OCI-LY3 (cell line): ENCODE results near the gene SDR42E1.
"Not testable (repeated sequence)": the region's sequence is repeated elsewhere in the genome, so short reads cannot be mapped to it uniquely, and the experiment has no call there.

ENCODE experiments used
- H2AFZ ChIP-seq: fragments of 200-600, 300-600 bp; shearing (Covaris generic); 2 replicates; pipeline ENCODE4 v1.6.0; 2014; ENCODE audit warnings: antibody characterized with exemption, low read depth, low read length
- H3K27ac ChIP-seq: fragments of 200-600, 300-600 bp; sonication (generic); 2 replicates; pipeline ENCODE4 v1.5.1; 2014; ENCODE audit warnings: mild to moderate bottlenecking, low read length, moderate library complexity, mixed read lengths
- H3K27me3 ChIP-seq: fragments of 200-600, 300-600 bp; sonication (generic); 2 replicates; pipeline ENCODE4 v1.6.1; 2014; ENCODE audit warnings: low read depth, low read length, mixed read lengths
- H3K36me3 ChIP-seq: fragments of 200-600, 300-600 bp; sonication (generic); replicated peaks from 2 replicates; pipeline ENCODE3; 2014; ENCODE audit warnings: low read depth, low read length, mixed read lengths
- H3K4me1 ChIP-seq: fragments of 300-600, 200-600 bp; sonication (generic); 2 replicates; pipeline ENCODE4 v1.6.1; 2014; ENCODE audit warnings: low read length, mixed read lengths
- H3K4me2 ChIP-seq: fragments of 200-600, 300-600 bp; sonication (generic); 2 replicates; pipeline ENCODE4 v1.6.1; 2014; ENCODE audit warnings: low read length, mixed read lengths
- H3K4me3 ChIP-seq: fragments of 300-600, 200-600 bp; sonication (generic); 2 replicates; pipeline ENCODE4 v1.5.1; 2014; ENCODE audit warnings: antibody characterized with exemption, mild to moderate bottlenecking, low read length, moderate library complexity
- H3K79me2 ChIP-seq: fragments of 300-600, 200-600 bp; shearing (Covaris generic); 2 replicates; pipeline ENCODE4 v1.6.1; 2014; ENCODE audit warnings: mild to moderate bottlenecking, low read length, mixed read lengths
- H3K9ac ChIP-seq: fragments of 300-600, 200-600 bp; shearing (Covaris generic); 2 replicates; pipeline ENCODE4 v1.6.0; 2014; ENCODE audit warnings: mild to moderate bottlenecking, low read length, moderate library complexity
- H3K9me3 ChIP-seq: fragments of 200-600, 300-600 bp; shearing (Covaris generic); 2 replicates; pipeline ENCODE4 v1.6.1; 2014; ENCODE audit warnings: low read length, mixed read lengths; ENCODE audit not compliant: insufficient read depth
- H4K20me1 ChIP-seq: fragments of 200-600, 300-600 bp; sonication (generic); 2 replicates; pipeline ENCODE4 v1.6.1; 2016; ENCODE audit warnings: low read length, mixed read lengths; ENCODE audit not compliant: insufficient read depth
- CTCF ChIP-seq: fragments of 200-600, 300-600 bp; sonication (generic); IDR thresholded peaks from 2 replicates; pipeline ENCODE4 v1.5.1; 2014; ENCODE audit warnings: antibody characterized with exemption, low read length, low read depth
- EZH2phosphoT487 ChIP-seq: fragments of 200-600 bp; shearing (Covaris generic); IDR thresholded peaks from 2 replicates; pipeline ENCODE4 v1.6.1; 2018; ENCODE audit warnings: antibody characterized with exemption, mixed run types, low read depth

The SDR42E1 gene

GRCh38 chr16:81994485-81994884 lies 16.8 kb downstream of the SDR42E1 start:
- Histone ChIP-seq H2AFZ (no peak overlapping the region), H3K9me3 (no peaks in the 10 kb centered on the region), H3K4me1 (no peaks in the 10 kb centered on the region), H3K36me3 (peaks cover 3% of the 10 kb centered on the region), H4K20me1 (no peaks in the 10 kb centered on the region), H3K79me2 (no peaks in the 10 kb centered on the region), H3K9ac (no peak overlapping the region), H3K27ac (no peak overlapping the region), H3K4me2 (no peak overlapping the region), H3K27me3 (no peaks in the 10 kb centered on the region), H3K4me3 (no peak overlapping the region)
- peak; percentile 26 for TF ChIP-seq CTCF
- no peak for TF ChIP-seq EZH2phosphoT487

GRCh38 chr16:81992859-81993258 lies 18.4 kb downstream of the SDR42E1 start:
- no peaks in the 10 kb centered on the region for H3K9me3 ChIP-seq
- H3K36me3 ChIP-seq = peaks cover 3% of the 10 kb centered on the region
- H3K79me2 ChIP-seq = no peaks in the 10 kb centered on the region
- no peak overlapping the region for H3K9ac ChIP-seq
- H3K27ac ChIP-seq = no peak overlapping the region
- no peak overlapping the region for H2AFZ ChIP-seq
- H3K4me2 ChIP-seq = no peak overlapping the region
- H3K4me3 ChIP-seq = no peak overlapping the region
- TF ChIP-seq CTCF (no peak), EZH2phosphoT487 (no peak)
- H3K27me3 ChIP-seq = no peaks in the 10 kb centered on the region
- no peaks in the 10 kb centered on the region for H3K4me1 ChIP-seq
- no peaks in the 10 kb centered on the region for H4K20me1 ChIP-seq

GRCh38 chr16:81987706-81988105 lies 23.6 kb downstream of the SDR42E1 start:
- Histone ChIP-seq H3K27ac (no peak overlapping the region), H3K4me3 (no peak overlapping the region), H3K4me2 (no peak overlapping the region), H3K79me2 (no peaks in the 10 kb centered on the region), H3K36me3 (no peaks in the 10 kb centered on the region), H3K9ac (no peak overlapping the region), H4K20me1 (no peaks in the 10 kb centered on the region), H3K27me3 (no peaks in the 10 kb centered on the region), H3K4me1 (no peaks in the 10 kb centered on the region), H2AFZ (no peak overlapping the region), H3K9me3 (no peaks in the 10 kb centered on the region)
- no peak for TF ChIP-seq CTCF
- TF ChIP-seq EZH2phosphoT487 = no peak

- Histone ChIP-seq H4K20me1 (no peaks in the 10 kb centered on the region), H3K79me2 (no peaks in the 10 kb centered on the region), H3K4me1 (no peaks in the 10 kb centered on the region), H3K4me2 (no peak overlapping the region), H3K27ac (no peak overlapping the region), H3K27me3 (no peaks in the 10 kb centered on the region), H3K4me3 (no peak overlapping the region), H2AFZ (no peak overlapping the region), H3K9ac (no peak overlapping the region), H3K36me3 (no peaks in the 10 kb centered on the region), H3K9me3 (no peaks in the 10 kb centered on the region)
- TF ChIP-seq CTCF (no peak), EZH2phosphoT487 (no peak)
These were observed 24.1 kb downstream of the SDR42E1 start for GRCh38 chr16:81987121-81987520.

GRCh38 chr16:81977335-81977942 lies 33.8 kb downstream of the SDR42E1 start:
- not testable (repeated sequence) for H3K4me3 ChIP-seq, H3K9me3 ChIP-seq, H3K4me1 ChIP-seq, H3K27ac ChIP-seq, H3K79me2 ChIP-seq, H3K36me3 ChIP-seq, H4K20me1 ChIP-seq, H3K27me3 ChIP-seq, H3K4me2 ChIP-seq, H2AFZ ChIP-seq, H3K9ac ChIP-seq
